Stimulated activated CD4-positive, alpha-beta T cell treated with anti-CD3 and anti-CD28 coated beads, Interleukin-2, amount 100 ng/mL, for 48 hours (primary cell): ENCODE data around the gene KCNJ11.

ENCODE experiments used
- DNase-seq, 2 donors: peaks; one replicate each; pipeline ENCODE4 v3.0.0-alpha.2; 2020

The KCNJ11 gene

DNA sequence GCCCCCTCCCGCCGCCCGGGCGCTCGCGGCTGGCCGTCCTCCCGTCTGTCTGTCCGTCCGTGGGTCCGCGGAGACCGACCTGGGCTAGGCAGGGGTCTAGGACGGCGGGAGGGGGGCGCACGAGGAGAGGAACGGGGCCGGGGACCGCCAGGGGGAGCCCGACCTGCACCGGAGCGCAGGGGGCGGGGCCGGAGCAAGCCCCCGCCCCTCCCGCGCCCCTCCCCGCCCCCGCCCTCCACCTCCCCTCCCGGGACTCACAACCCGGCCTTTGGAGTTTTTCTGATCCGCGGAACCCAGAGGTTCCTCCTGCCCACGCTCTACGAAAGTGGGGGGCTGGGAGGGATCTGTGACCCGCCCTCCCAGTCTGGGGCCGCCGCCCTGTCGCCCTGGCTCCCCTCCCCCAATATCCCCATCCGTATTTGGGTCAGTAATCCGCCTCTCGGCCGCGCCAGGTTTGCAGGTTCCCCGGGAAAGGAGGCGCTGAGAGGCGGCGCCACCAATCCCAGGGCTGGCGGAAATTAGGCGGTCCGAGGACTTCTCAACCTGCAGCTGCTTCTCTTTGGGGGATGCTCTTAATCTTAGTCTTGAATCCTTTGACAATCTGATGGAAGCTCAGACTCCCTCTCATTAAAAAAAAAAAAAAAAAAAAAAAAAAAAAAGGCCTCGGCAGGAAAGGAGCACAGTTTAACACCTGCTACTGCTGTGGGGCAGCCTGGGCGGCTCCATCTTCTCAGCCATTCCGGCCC, 925 bp upstream of the KCNJ11 start:
- peak; percentile 67 to 72 for DNase-seq

DNA sequence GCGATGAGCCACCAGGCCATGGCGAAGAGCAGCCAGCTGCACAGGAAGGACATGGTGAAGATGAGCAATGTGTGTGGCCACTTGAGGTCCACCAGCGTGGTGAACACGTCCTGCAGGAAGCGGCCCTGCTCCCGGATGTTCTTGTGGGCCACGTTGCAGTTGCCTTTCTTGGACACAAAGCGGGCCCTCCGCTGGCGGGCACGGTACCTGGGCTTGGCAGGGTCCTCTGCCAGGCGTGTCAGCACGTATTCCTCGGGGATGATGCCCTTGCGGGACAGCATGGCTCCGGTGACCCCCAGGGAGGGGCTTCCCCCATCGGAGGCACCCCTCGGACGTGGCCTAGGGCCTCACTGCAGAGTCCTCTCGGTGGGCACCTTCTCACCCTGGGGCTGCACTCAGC, 648 bp downstream of the KCNJ11 start:
- DNase-seq: no peak

DNA sequence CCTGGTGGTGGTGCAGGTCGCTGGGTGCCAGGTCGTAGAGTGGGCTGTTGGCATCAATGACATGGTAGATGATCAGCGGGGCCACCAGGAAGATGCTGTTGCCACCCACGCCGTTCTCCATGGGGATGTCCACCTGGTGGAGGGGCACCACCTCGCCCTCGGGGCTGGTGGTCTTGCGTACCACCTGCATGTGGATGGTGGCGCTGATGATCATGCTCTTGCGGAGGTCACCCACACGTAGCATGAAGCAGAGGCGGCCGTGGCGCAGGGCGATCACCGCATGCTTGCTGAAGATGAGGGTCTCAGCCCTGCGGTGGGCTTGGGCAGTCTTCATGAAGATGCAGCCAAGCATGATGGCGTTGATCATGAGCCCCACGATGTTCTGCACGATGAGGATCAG, 1.2 kb downstream of the KCNJ11 start:
- no peak for DNase-seq

DNA sequence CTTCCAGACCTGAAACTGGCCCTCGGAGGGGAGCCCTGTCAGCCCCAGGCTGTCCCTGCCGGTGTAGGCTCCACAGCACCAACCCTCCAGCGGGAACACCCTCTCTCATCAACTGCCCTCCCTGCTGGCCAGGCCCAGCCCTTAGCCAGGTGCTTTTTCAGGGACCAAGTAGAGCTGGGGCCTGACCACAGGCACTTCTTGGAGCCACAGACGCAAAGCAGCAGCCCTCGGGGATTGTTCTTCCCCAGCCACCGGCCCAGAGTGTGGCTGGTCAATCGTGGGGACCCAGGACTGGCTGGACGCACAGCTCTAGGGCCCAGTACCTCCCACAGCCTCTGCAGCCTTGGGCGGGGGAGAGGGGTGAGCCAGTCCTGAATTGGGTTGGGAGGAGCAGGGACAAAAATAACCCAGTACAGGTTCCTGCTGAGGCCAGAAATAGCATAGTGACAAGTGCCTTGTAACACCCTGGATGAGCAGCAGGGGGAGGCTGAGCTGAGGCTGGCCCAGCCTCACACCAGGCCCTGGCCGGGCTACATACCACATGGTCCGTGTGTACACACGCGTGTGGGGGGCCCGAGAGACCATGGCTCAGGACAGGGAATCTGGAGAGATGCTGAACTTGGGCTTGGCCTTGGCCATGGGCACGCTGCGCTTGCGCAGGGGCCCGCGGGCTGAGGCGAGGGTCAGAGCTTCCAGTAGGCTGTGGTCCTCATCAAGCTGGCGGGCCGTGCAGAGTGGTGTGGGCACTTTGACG, 2.0 kb downstream of the KCNJ11 start:
- DNase-seq: peak; percentile 43

DNA sequence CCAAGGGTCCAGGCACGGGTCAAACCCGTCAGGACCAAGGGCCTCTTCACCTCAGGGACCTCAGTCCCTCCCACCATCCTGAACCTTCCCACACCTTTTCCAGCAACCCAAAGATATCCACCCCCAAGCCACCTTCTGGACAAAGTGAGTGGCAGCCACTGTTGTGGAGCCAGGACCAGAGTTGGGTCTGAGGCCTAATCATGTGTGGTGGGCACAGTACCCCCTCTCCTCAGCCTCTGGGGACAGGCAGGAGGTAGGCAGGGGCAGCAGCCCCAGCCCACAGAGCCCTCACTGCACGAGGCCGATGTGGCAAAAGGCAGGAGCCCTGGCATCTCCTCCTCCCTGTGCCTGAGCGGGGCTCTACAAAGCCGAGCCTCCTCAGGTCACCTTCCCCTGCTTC, 2.5 kb downstream of the KCNJ11 start:
- DNase-seq: no peak

DNA sequence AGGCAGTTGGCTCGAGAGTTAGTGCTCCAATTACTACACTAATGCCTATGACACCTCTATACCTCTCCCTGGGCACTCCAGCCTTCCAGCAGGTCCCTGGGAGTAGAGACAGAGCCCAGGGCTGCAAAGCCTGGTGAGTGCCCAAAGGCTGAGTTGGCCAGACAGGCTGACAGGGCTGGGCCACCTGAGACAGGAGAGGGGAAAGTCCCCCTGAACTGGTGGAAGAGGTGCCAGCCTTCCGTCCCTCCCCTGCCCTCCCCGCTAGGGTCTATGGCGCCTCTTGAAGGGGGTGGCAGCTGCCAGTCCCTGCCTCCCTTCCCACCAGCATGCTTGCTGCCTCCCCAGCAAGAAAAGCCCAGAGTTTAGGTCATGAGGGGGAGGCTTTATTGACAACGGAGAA, 3.0 kb downstream of the KCNJ11 start:
- DNase-seq: no peak

DNA sequence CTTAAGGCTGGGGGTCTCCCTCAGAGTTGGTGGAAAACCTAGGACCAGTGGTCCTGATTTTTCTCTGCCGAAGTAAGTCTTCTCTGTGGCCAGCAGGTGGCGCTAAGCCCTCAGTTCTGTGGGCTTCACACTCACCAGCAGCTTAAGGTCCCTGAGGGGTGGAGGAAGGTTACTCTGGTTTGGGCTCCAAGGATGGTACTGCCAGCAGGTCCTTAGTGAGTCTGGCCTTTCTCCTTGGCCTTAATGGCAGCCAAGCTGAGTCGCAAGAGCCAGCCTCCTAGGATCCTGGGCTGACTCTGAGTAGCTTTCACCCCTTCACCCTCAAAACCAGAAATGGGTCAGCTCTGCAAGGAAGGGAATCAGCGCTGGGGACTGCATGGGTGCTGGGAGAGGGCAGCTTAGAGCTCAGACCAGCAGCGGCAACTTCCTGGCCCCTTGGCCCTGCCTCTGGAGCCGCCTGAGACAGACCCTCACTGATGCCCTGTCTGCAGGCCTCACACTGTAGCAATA, 4.4 kb downstream of the KCNJ11 start:
- DNase-seq: peak; percentile 78 to 79

DNA sequence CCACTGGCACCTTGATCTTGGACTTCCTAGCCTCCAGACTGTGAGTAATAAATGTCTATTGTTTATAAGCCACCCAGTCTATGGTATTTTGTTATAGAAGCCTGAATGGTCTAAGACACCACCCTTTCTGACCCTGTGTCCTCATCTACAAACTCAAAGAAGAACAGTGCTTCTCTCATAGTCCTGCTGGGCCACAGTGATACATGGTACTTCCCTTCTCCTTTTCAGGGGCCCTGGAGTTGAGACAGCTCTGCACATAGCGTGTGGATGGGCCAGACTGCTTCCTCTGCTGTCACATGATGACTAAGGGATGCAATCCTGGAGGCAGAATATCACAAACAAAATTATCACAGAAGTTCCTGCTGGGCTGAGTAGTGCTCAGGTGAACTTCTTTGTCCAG, 5.0 kb downstream of the KCNJ11 start:
- no peak for DNase-seq

DNA sequence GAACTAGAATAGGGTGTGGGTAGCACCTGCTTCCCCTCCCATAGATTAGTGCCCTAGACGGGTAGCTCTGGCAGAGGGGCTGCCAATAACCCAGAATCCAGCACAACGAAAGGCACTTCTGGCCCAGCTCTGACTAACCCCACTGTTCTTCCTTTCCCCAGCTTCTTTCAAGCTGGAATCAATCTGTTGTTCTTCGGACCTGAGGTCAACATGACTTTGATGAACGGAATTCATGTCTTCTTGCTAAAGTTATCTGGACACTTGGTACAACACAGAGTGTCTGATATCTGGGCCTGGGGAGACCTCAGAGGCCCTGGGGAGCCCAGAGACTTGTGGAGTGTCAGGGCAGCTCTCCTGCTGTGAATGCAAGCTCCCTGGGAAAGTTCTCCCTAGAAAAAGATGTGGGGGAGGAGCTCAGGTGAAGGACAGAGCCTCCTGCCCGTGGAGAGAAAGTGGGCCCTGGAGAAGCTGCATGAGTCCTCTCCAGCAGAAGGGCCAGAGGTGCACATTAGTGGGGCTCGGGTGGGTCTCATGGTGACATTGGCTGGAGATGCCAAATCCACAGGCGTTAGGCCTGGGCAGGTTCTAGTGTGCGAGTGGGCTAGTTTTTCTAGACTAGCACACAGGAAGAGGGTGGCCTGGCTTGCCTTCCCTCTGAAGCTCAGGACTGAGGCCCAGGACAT, 6.3 kb downstream of the KCNJ11 start:
- DNase-seq: no peak

DNA sequence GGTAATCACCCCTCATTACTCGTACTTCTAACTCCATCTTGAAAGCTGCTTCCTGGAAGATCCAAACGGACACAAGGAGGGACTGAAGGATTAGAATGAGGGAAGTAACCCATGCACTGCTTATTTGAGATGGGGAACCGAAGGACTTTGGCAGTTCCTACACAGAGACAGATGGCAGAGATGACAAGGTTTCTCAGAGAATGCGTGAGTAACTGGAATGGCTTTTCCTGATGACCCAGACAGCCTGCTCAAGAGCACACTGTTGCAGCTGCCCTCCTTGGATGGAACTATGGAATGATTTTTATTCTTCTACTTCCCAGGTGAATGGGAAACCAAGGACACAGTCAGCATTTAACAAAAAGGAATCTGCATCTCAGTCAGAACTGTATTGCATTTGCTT, 7.3 kb downstream of the KCNJ11 start:
- DNase-seq: no peak

DNA sequence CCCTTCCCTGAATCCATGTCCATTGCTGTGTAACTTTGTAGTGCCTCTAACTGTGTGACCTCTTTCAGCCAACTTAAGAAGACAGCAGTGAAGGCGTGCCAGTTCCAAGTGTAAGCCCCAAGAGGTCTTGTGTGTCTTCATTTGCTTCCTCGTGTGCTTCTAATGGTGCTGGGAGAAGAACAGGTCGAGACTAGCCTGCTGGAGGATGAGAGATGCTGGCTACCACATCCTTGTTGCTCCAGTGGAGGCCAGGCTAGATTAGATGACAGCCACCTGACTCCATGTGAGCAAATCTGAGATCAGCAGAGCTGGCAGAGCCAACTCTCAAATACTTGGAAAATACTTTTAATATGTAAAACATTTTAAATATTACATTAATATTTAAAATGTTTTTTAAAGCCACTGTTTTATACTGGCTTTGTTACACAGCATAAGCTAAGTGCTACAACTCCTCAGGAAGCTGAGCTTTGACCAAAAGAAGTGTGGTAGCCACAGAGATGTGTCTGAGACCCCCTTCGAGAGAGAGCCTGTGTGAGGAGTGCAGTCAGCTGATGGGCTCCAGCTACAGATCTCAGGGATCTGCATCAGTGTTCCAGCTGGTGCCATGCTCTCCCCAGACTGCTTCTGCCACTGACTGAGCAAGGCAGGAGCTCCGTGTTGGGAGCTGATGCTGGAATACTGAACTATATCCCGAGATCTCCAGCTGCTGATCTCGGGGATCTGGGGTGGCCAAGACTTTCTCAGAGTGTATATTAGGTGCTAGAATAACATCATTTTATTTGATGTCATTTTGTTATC, 8.9 kb downstream of the KCNJ11 start:
- no peak for DNase-seq

DNA sequence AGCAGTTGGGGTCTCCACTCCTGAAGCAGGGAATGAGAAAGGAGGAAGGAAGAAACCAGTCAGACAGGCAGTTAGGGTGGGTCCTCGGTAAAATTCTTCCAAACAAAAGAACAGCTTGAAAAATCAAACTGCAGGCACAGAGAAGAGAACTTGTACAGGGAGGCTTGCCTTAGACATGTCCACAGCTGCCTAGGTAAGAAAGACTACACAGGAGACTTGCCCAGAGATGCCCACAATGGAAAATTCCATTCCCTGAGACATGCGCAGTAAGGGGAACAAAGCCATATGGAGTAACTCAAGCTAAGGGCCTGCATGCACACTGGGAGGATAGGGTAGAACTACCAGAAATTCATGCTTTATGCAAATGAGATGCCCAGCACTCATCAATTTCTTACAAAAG, 9.8 kb downstream of the KCNJ11 start:
- DNase-seq: no peak

DNA sequence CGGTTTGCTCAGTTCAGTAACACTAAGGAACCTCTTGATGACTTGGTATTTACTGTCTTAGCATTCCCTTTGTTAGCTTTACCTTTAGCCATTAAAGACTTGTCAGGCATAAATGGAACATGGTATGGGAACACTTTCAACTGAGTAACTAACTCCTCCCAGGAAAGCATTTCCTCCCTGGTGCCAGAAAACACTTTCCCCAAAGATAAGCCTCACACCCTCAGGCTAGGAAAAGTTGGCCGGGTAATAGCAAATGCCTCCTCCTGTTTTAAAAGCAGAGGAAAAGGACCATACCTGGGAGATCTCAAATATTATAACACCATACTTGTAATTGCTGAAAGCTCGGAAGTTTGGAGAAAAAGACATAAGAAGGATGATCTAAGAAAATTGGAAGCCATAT, 12.0 kb downstream of the KCNJ11 start:
- no peak for DNase-seq

DNA sequence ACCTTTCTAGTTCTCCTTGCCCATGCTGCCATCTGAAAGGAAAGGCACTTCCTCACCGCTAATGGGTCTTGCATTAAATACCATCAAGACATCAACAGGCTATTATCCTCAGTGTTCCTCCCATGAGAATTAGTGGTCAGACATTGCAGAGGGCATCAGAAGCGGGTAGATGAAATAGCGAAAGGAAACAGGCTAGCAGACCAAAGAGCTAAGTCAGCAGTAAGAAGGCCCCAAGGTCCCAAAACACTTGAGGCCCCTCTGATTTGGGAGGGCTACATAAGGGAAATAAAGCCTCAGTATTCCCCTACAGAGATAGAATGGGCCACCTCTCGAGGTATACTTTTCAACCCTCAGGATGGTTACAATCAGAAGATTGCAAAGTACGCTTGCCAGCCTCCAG, 12.9 kb downstream of the KCNJ11 start:
- DNase-seq: no peak

DNA sequence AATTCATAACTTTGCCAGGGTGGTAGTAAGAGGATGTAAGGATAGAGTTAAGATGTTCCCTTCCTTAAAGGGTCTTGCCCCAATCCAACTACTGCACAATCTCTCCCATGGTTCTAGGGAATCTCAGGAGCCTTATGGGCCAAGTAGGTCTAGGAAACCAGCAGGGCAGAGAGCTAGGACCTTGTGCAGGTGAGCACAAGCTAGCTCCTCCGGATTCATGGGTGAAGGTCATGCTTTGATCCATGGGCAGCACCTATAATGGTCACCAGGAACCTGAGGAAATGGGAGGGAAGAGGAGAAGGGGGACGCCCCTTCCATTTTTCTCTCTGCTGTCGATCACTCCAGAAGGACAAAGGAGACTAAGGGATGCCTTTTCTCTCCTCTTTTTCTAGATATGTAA, 16.8 kb downstream of the KCNJ11 start:
- no peak for DNase-seq

DNA sequence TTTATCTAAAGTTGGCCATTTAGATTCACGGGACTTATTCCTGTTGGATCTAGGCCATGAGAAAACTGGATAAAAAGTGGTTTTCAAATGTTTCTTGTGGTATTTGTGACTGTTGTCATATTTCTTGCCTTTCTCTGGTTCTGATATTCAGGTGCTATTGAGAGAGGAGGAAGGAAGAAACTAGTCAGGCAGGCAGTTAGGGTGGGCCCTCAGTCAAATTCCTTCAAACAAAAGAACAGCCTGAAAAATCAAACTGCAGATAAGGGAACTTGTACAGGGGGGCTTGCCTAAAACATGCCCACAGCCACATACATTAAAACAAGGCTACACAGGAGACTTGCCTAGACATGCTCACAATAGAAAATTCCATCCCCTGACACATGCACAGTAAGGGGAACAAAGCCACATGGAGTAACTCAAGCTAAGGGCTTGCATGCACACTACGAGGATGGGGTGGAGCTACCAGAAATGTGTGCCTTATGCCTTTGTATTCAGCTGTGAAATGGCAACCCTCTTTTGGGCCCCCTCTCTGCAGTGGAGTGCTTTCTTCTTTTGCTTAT, 18.7 kb downstream of the KCNJ11 start:
- DNase-seq: no peak

DNA sequence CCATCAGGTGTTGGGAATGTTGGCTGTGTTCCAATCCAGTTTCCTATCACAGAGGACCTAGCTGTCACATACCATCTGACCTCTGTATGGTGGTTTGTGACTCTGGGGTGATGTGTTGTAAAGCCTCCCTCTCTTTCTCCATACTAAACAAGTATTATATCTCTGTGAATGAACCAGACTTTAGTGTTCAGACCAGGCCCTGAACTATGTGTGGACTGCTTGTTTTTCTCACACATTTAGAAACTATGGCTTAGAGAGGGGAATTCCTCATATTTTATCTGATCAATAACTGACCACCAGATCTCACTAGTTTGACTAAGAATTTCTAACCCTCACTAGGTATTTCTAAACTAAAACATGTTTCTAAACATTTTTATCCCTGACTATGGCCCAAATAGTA, 19.4 kb downstream of the KCNJ11 start:
- no peak for DNase-seq

DNA sequence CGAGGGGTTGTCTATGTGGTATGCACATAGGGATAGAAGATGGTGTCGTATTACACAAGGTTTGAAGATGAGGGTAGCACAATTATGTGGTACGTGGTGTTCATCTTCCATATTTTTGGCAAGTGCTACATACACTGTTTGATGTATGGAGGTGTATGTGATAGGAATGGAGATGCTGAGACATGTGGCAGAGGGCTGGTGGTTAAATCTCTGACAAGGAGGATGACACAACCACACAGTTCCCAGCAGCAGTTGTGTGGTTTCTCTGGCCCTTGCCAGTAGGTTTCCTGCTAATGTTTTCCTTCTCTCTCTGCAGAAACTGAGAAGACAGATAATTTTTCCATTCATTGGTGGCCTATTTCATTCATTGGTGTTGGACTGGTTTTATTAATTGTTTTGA, 19.9 kb downstream of the KCNJ11 start:
- DNase-seq: no peak

DNA sequence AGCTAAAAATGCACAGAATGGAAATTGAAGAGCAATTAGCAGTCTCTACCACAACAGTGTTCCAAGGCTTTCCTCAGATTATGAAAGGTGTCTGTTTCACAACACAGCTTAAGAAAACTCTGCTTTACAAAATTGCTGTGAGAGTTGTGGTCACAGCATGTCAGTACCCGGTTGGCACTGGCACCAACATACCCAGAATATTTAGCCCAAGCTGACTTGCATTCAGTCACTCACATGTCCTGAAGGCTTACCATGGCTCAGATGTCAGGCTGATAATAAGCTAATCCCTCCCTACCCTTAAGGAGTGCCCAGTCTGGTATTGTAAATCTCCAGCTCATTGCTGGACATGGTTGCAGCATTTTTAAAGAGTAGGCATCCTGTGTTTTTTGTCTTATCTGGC, 22.0 kb downstream of the KCNJ11 start:
- DNase-seq: no peak

DNA sequence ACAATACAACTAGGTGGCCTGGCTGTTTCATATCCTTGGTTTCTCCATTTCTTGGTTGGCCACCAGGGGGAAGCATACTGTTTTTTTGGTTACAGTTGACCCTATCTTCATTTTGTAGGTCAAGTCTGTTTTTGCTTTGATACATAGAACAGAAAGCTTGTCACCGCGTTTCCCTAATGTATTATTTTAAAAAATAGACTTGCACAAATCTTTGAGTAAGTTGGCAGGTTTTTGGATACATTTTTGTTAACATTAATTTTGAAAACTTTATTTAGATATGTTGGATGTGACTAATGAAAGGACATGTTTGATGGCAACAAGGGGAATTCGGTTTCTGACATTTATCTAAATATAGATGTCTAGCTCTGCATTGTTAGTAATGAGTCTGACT, 33.9 kb downstream of the KCNJ11 start:
- DNase-seq: peak; percentile 60 to 72

DNA sequence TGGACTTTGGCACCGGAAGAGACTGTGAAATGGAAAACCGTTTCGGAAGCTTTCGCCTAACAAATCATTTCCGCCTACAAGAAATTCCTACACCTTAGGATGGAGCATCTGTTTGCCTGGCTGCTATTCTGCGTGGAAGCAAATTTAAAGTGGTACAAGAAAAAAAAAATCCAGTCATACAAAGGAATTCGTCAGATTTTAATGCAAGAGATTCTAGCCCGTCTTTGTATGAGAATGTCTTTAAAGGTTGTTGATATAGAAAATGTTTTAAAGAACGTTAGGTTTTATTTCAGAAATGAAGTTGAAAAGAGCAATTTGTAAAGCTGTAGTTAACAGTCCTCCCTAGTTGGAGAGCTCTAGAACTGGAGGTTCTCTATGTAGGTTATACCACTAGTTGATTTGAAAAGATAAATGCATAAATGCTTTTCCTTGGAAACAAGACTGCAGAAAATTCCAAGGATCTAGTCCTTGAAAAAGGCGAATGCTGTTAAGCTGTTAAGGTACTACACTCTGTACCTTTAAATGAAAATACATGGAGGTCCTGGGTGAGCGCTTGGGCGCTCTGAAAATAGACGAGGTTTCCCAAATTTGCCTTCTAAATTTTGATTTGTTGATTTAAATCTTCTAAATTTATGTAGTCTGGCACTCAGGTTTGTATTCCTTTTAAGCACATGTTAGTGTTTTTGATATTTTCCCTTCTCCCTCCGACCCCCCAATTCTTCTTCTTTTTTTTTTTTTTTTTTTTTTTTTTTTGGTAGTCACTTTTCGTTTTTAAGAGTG, 34.4 kb downstream of the KCNJ11 start:
- DNase-seq: no peak
